OCI-LY7 (cell line): ENCODE measurements around the gene NKIRAS2. TPM values are rescaled to one million over a fixed set of nuclear protein-coding genes. Genes with fewer than 3 reads are reported as not detected.
A peak's percentile ranks its signal among the peaks of the same experiment; 100 is the strongest.

Experiments
- Bru-seq: library from RNA; stranded (reverse); fragments of 400-500 nt; gene quantifications from one replicate; lab custom pipeline; 2021; lab: Mats Ljungman, UMichigan
- BruChase-seq, 2 experiments: library from RNA; stranded (reverse); fragments of 400-500 nt; gene quantifications; one replicate each; lab custom pipeline; 2021; lab: Mats Ljungman, UMichigan
- BruUV-seq: library from RNA; stranded (reverse); fragments of 400-500 nt; replicated peaks from 2 replicates; lab custom pipeline; 2021; lab: Mats Ljungman, UMichigan
- CTCF ChIA-PET: fragments of 300-600 bp; sonication (Branson Sonifier 250); formaldehyde crosslinking; loops from one replicate; lab custom pipeline; 2022; ENCODE audit warnings: antibody characterized with exemption; ENCODE audit not compliant: unreplicated experiment; lab: Charles Lee
- POLR2A ChIA-PET: fragments of 300-600 bp; sonication (Branson Sonifier 250); formaldehyde crosslinking; loops from one replicate; lab custom pipeline; 2022; ENCODE audit warnings: antibody characterized with exemption; lab: Charles Lee
- DNase-seq: peaks from one replicate; pipeline ENCODE4 v3.0.0-alpha.2; 2015; ENCODE audit warnings: low spot score
- H2AFZ ChIP-seq: fragments of 200-600 bp; sonication (generic), shearing (Covaris generic); 2 replicates; pipeline ENCODE4 v1.6.1; 2014; ENCODE audit warnings: mild to moderate bottlenecking, antibody characterized with exemption, low read length, moderate library complexity
- H3K27ac ChIP-seq: fragments of 200-600 bp; sonication (generic); 2 replicates; pipeline ENCODE4 v1.5.1; 2014; ENCODE audit warnings: mixed run types, low read depth, mild to moderate bottlenecking, moderate library complexity, low read length, inconsistent platforms; ENCODE audit not compliant: poor library complexity, severe bottlenecking
- H3K36me3 ChIP-seq: fragments of 200-600 bp; sonication (generic); 2 replicates; pipeline ENCODE4 v1.6.1; 2014; ENCODE audit warnings: mild to moderate bottlenecking, antibody characterized with exemption, low read length, moderate library complexity, mixed read lengths; ENCODE audit not compliant: insufficient read depth
- H3K4me1 ChIP-seq: fragments of 200-600 bp; sonication (generic); 2 replicates; pipeline ENCODE4 v1.5.1; 2014; ENCODE audit warnings: mild to moderate bottlenecking, low read length; ENCODE audit not compliant: insufficient read depth, poor library complexity, severe bottlenecking
- H3K4me2 ChIP-seq: fragments of 200-600 bp; sonication (generic); 2 replicates; pipeline ENCODE4 v1.6.1; 2014; ENCODE audit warnings: mild to moderate bottlenecking, low read length
- H3K4me3 ChIP-seq: fragments of 200-600 bp; sonication (generic); 2 replicates; pipeline ENCODE4 v1.5.1; 2014; ENCODE audit warnings: mild to moderate bottlenecking, low read depth, low read length; ENCODE audit not compliant: poor library complexity, severe bottlenecking
- H3K79me2 ChIP-seq: fragments of 200-600 bp; sonication (generic); 2 replicates; pipeline ENCODE4 v1.6.1; 2016; ENCODE audit warnings: low read depth, mild to moderate bottlenecking, low read length, moderate library complexity, mixed read lengths; ENCODE audit not compliant: insufficient read depth
- H3K9me2 ChIP-seq: fragments of 200-600 bp; sonication (generic); 2 replicates; pipeline ENCODE4 v1.6.1; 2016; ENCODE audit warnings: mild to moderate bottlenecking, low read length, mixed read lengths; ENCODE audit not compliant: insufficient read depth
- H3K9me3 ChIP-seq: fragments of 200-600 bp; sonication (generic); 2 replicates; pipeline ENCODE4 v1.6.1; 2014; ENCODE audit warnings: mild to moderate bottlenecking, mixed run types, low read length, mixed read lengths
- H4K20me1 ChIP-seq: fragments of 200-600 bp; sonication (generic); 2 replicates; pipeline ENCODE4 v1.6.1; 2014; ENCODE audit warnings: mild to moderate bottlenecking, antibody characterized with exemption, low read length, moderate library complexity, mixed read lengths; ENCODE audit not compliant: insufficient read depth
- CTCF ChIP-seq: fragments of 200-600 bp; sonication (generic); conservative IDR thresholded peaks from 2 replicates; pipeline ENCODE4 v1.5.1; 2014; ENCODE audit warnings: mild to moderate bottlenecking, antibody characterized with exemption, low read length, moderate library complexity, mixed read lengths
- EZH2phosphoT487 ChIP-seq: fragments of 200-600 bp; sonication (generic); IDR thresholded peaks from 2 replicates; pipeline ENCODE4 v1.6.1; 2018; ENCODE audit warnings: low read depth, borderline replicate concordance, mild to moderate bottlenecking, mixed run types, antibody characterized with exemption, low read length, moderate library complexity, mixed read lengths
- intact Hi-C: fragments of 100-400 bp; cut with micrococcal nuclease; formaldehyde crosslinking; loops from one replicate; pipeline ENCODE4 v1.10.0; 2022; ENCODE audit not compliant: unreplicated experiment
- long read RNA-seq: library from polyadenylated mRNA; stranded (forward); transcript quantifications from one replicate; pipeline ENCODE4 v2.0.0, GENCODE V29; 2022
- total RNA-seq, 2 experiments: library from RNA; depleted of rRNA in 1 of 2; stranded (reverse); fragments of >200 nt in 1 of 2; shearing (Covaris generic) in 1 of 2; gene quantifications; 2 replicates each; pipeline ENCODE4 v1.2.3, GENCODE V29; 2014 to 2022

NKIRAS2 gene
- total RNA-seq (2014; rRNA removed; shearing (Covaris generic)) (34.8 and 40.2 TPM in 2 replicates), total RNA-seq (2022) (32.8 and 38.1 TPM in 2 replicates), Bru-seq, nascent RNA (percentile 66 among the genes with signal in this experiment), BruChase-seq, experiment 1, labeled RNA remaining after a 6-hour chase (percentile 70 among the genes with signal in this experiment), BruChase-seq, experiment 2, labeled RNA remaining after a 2-hour chase (percentile 77 among the genes with signal in this experiment)
- long read RNA-seq, transcript NKIRAS2-211 (4 exons, 1,041 nt): minor isoform, 5 of 82 reads
- long read RNA-seq, transcript NKIRAS2-210 (5 exons, 997 nt): minor isoform, 5 of 82 reads
- long read RNA-seq, transcript NKIRAS2-206 (4 exons, 1,909 nt): major isoform, 48 of 82 reads
- long read RNA-seq, partial matches to known transcripts: 18 of 82 reads
- long read RNA-seq, other reads (novel, unspliced or antisense): 2 of 82 reads

- Histone ChIP-seq H2AFZ (peak within 1 kb of the TSS; percentile 91), H3K79me2 (peaks cover 36% of the 10 kb centered on the region), H3K27ac (peak within 1 kb of the TSS; percentile 24), H3K4me1 (peaks cover 49% of the 10 kb centered on the region), H3K9me2 (no peaks in the 10 kb centered on the region), H3K4me3 (peak within 1 kb of the TSS; percentile 95), H4K20me1 (no peaks in the 10 kb centered on the region), H3K9me3 (no peaks in the 10 kb centered on the region), H3K4me2 (peak within 1 kb of the TSS; percentile 87), H3K36me3 (peaks cover 31% of the 10 kb centered on the region)
- POLR2A ChIA-PET: interaction anchor here (1.0 to 3.0 kb wide), 7 partner anchors 11 to 101 kb away, joined by 3 to 12 read pairs (median 5); partner anchors contain the start of gene KAT2A
- intact Hi-C loops: loop anchor here (5.0 to 10.0 kb wide), 2 partner anchors 235 to 438 kb away; partner anchors contain the start of gene ATP6V0A1
- peak; percentile 93 for DNase-seq
- CTCF ChIA-PET: interaction anchor here (1.1 to 1.3 kb wide), 3 partner anchors 57 to 101 kb away, joined by 4 to 5 read pairs (median 5); partner anchors contain the start of gene KAT2A
- BruUV-seq: no TSS peak
- TF ChIP-seq EZH2phosphoT487 (no peak), CTCF (peak; percentile 86)
Measured at GRCh38 chr17:42019509-42020404, at the start of gene NKIRAS2. NKIRAS2 (plus strand) TSS chr17:42020090; CDS start chr17:42021578, 1,488 bp downstream.

- ChIA-PET POLR2A (no interaction called here), CTCF (no interaction called here)
- Histone ChIP-seq H2AFZ (no peak overlapping the region), H3K36me3 (peaks cover 68% of the 10 kb centered on the region), H3K4me2 (no peak overlapping the region), H3K4me3 (no peak overlapping the region), H3K9me2 (no peaks in the 10 kb centered on the region), H3K27ac (no peak overlapping the region), H3K4me1 (peaks cover 11% of the 10 kb centered on the region), H3K79me2 (peaks cover 7% of the 10 kb centered on the region; the same call in 1 of the 2 replicates), H3K9me3 (no peaks in the 10 kb centered on the region), H4K20me1 (no peaks in the 10 kb centered on the region)
- no TSS peak for BruUV-seq
- intact Hi-C loops: no loop called here
- DNase-seq: no peak
- TF ChIP-seq EZH2phosphoT487: no peak
- TF ChIP-seq CTCF: no peak
Measured at GRCh38 chr17:41970901-41971331, 49.0 kb upstream of the NKIRAS2 start.
